Mesothelial cell of epicardium (in vitro differentiated cells): Measurements from ENCODE around the gene WBP2NL. TPM values are rescaled to one million over a fixed set of nuclear protein-coding genes. Genes with fewer than 3 reads are reported as not detected.

Source experiments
- DNase-seq, 2 experiments: peaks; one replicate each; pipeline ENCODE4 v3.0.0; 2021; ENCODE audit warnings: low spot score in 2 of 2; ENCODE audit not compliant: unreplicated experiment in 2 of 2
- H3K27ac Mint-ChIP-seq: 2 replicates; pipeline ENCODE4 v1.8.0; 2021; ENCODE audit warnings: mixed read lengths
- H3K27me3 Mint-ChIP-seq: 2 replicates; pipeline ENCODE4 v1.8.0; 2021; ENCODE audit warnings: low read depth, mixed read lengths
- H3K36me3 Mint-ChIP-seq: 2 replicates; pipeline ENCODE4 v1.8.0; 2021; ENCODE audit warnings: mixed read lengths
- H3K4me1 Mint-ChIP-seq: 2 replicates; pipeline ENCODE4 v1.8.0; 2021; ENCODE audit warnings: mixed read lengths
- H3K4me3 Mint-ChIP-seq: 2 replicates; pipeline ENCODE4 v1.8.0; 2021; ENCODE audit warnings: mild to moderate bottlenecking, moderate library complexity, mixed read lengths
- H3K9me3 Mint-ChIP-seq: 2 replicates; pipeline ENCODE4 v1.8.0; 2021; ENCODE audit warnings: mixed read lengths
- CTCF ChIP-seq: fragments of 200-600 bp; sonication (generic); IDR thresholded peaks from one replicate; pipeline ENCODE4 v1.5.0; 2021; ENCODE audit warnings: antibody characterized with exemption; ENCODE audit not compliant: unreplicated experiment
- total RNA-seq: library from RNA; stranded (reverse); gene quantifications from 3 replicates; pipeline ENCODE4 v1.2.1, GENCODE V29; 2021

The WBP2NL gene
- total RNA-seq, 1 donor from 2014 or later: not detected

DNA sequence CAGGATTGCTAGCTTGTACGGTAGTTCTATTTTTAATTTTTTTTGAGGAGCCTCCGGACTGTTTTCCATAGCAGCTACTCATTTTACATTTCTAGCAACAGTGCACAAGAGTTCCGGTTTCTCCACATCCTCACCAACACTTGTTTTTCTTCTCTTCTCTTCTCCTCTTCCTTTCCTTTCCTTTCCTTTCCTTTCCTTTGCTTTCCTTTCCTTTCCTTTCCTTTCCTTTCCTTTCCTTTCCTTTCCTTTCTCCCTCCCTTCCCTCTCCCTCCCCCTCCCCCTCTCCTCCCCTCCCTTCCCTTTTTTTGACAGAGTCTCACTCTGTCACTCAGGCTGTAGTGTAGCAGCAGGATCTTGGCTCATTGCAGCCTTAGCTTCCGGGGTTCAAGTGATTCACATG lies 9.3 kb downstream of the WBP2NL start:
- no peak for DNase-seq
- TF ChIP-seq CTCF: no peak
- Mint-ChIP-seq H3K36me3 (peaks cover 3% of the 10 kb centered on the region), H3K4me1 (no peaks in the 10 kb centered on the region), H3K27me3 (peaks cover 21% of the 10 kb centered on the region), H3K27ac (no peak overlapping the region), H3K9me3 (peaks cover 23% of the 10 kb centered on the region), H3K4me3 (no peak overlapping the region)

- no peak for DNase-seq
- Mint-ChIP-seq H3K9me3 (peaks cover 19% of the 10 kb centered on the region), H3K4me1 (no peaks in the 10 kb centered on the region), H3K27ac (no peak overlapping the region), H3K4me3 (no peak overlapping the region), H3K36me3 (peaks cover 3% of the 10 kb centered on the region), H3K27me3 (peaks cover 26% of the 10 kb centered on the region)
- no peak for TF ChIP-seq CTCF
These were observed 12.2 kb downstream of the WBP2NL start for GRCh38 chr22:42010778-42011177.

- Mint-ChIP-seq H3K27ac (no peak overlapping the region), H3K4me3 (no peak overlapping the region), H3K36me3 (peaks cover 3% of the 10 kb centered on the region), H3K4me1 (peaks cover 4% of the 10 kb centered on the region), H3K9me3 (peaks cover 19% of the 10 kb centered on the region), H3K27me3 (peaks cover 32% of the 10 kb centered on the region)
- no peak for TF ChIP-seq CTCF
- no peak for DNase-seq
These were observed 14.8 kb downstream of the WBP2NL start for GRCh38 chr22:42013385-42013784.

DNA sequence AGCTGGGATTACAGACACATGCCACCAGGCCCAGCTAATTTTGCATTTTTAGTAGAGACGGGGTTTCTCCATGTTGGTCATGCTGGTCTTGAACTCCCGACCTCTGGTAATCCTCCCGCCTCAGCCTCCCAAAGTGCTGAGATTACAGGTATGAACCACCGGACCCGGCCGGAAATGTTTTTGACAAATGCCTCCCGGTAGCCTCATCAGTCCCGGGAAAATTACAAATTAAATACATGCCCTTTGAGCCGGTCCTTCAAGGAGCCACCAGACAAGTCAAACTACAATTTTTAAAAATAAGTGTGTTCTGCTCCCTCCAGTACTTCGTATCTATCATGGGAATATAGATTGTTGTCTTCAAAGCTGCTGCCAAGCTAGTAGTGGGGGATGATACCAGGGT lies 17.5 kb downstream of the WBP2NL start:
- DNase-seq: no peak
- Mint-ChIP-seq H3K4me1 (peaks cover 4% of the 10 kb centered on the region), H3K9me3 (peaks cover 4% of the 10 kb centered on the region), H3K27ac (no peak overlapping the region), H3K36me3 (peaks cover 3% of the 10 kb centered on the region), H3K4me3 (no peak overlapping the region), H3K27me3 (peaks cover 46% of the 10 kb centered on the region)
- no peak for TF ChIP-seq CTCF

DNA sequence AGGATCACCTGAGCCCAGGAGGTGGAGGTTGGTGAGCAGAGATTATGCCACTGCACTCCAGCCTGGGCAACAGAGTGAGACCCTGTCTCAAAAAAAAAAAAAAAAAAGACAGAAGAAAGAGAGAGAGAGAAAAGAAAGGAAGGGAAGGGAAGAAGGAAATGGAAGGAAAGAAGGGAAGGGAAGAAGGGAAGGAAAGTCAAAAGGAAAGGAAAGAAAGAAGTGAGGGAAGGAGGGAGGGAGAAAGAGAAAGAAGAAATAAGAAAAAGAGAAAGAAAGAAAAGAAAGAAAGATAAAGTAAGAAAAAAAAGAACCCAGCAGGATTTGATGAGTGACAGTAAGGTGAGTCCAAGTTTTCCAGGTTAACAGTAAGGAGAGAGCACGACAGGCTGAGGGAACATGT lies 19.6 kb downstream of the WBP2NL start:
- Mint-ChIP-seq H3K4me3 (no peak overlapping the region), H3K27me3 (peaks cover 43% of the 10 kb centered on the region), H3K27ac (no peak overlapping the region), H3K9me3 (no peaks in the 10 kb centered on the region), H3K36me3 (no peaks in the 10 kb centered on the region), H3K4me1 (peaks cover 4% of the 10 kb centered on the region)
- no peak for DNase-seq
- no peak for TF ChIP-seq CTCF

- Mint-ChIP-seq H3K4me3 (no peak overlapping the region), H3K9me3 (no peaks in the 10 kb centered on the region), H3K36me3 (no peaks in the 10 kb centered on the region), H3K27ac (no peak overlapping the region), H3K27me3 (peaks cover 29% of the 10 kb centered on the region), H3K4me1 (peaks cover 3% of the 10 kb centered on the region)
- no peak for DNase-seq
- no peak for TF ChIP-seq CTCF
These were observed 23.0 kb downstream of the WBP2NL start for GRCh38 chr22:42021571-42021970.
